Breast epithelium (tissue), 4 donors: ENCODE measurements around the gene BCL2. TPM values are rescaled to one million over a fixed set of nuclear protein-coding genes. Genes with fewer than 3 reads are reported as not detected.

Source experiments
- DNase-seq, 2 donors: peaks; one replicate each; pipeline ENCODE4 v3.0.0-alpha.2; 2019; ENCODE audit warnings: low spot score in 2 of 2
- H3K27ac ChIP-seq, 2 donors: fragments of 200-600 bp; sonication (generic) in 1 of 2; one replicate each; pipeline ENCODE4 v1.5.1; 2016 to 2019; ENCODE audit warnings: mild to moderate bottlenecking in 1 of 2
- H3K27me3 ChIP-seq, 2 donors: fragments of 200-600 bp; sonication (generic) in 1 of 2; one replicate each; pipeline versions ENCODE4 v1.5.1 to v1.6.0; 2017 to 2019; ENCODE audit warnings: control low read depth in 1 of 2, mild to moderate bottlenecking in 1 of 2
- H3K36me3 ChIP-seq: fragments of 200-600 bp; one replicate; pipeline ENCODE4 v1.5.1; 2019
- H3K4me1 ChIP-seq, 2 donors: fragments of 200-600 bp; sonication (generic); one replicate each; pipeline ENCODE4 v1.5.1; 2016 to 2019; ENCODE audit warnings: control low read depth in 1 of 2
- H3K4me3 ChIP-seq, 3 donors: fragments of 200-600 bp; sonication (generic); 1 replicate in 2 of 3; 2 replicates in 1 of 3; pipeline ENCODE4 v1.5.1; 2016 to 2019; ENCODE audit warnings: mild to moderate bottlenecking in 3 of 3, moderate library complexity in 2 of 3
- H3K9me3 ChIP-seq, 2 donors: fragments of 200-600 bp; sonication (generic) in 1 of 2; one replicate each; pipeline ENCODE4 v1.5.1; 2016 to 2019; ENCODE audit warnings: control low read depth in 1 of 2
- POLR2A ChIP-seq: fragments of 450-650 bp; IDR thresholded peaks from one replicate; pipeline ENCODE4 v1.6.1; 2016; ENCODE audit warnings: antibody characterized with exemption, mild to moderate bottlenecking, moderate library complexity
- POLR2AphosphoS5 ChIP-seq, 3 donors: sonication (generic); formaldehyde crosslinking; IDR thresholded peaks; one replicate each; pipeline ENCODE4 v1.6.1; 2017; ENCODE audit warnings: antibody characterized with exemption in 3 of 3
- intact Hi-C: fragments of 100-400 bp; cut with DNase I; formaldehyde crosslinking; loops from one replicate; pipeline ENCODE4 v1.15.1; 2023; ENCODE audit warnings: low total_unique reads
- total RNA-seq, 3 donors: library from RNA; depleted of rRNA; stranded (reverse); fragments of >200 nt; gene quantifications; one replicate each; pipeline ENCODE4 v1.1.0, GENCODE V29; 2016
- TF ChIP-seq, protein P1 (sequence below), 3 donors: fragments of 450-650 bp; IDR thresholded peaks; one replicate each; pipeline ENCODE4 v1.5.1; 2016 to 2017; ENCODE audit warnings: antibody characterized with exemption in 3 of 3, mild to moderate bottlenecking in 3 of 3, moderate library complexity in 3 of 3

Gene BCL2
- total RNA-seq, 3 donors from 2014 or later = 41.3 to 82.5 (median 43.6) TPM

DNA sequence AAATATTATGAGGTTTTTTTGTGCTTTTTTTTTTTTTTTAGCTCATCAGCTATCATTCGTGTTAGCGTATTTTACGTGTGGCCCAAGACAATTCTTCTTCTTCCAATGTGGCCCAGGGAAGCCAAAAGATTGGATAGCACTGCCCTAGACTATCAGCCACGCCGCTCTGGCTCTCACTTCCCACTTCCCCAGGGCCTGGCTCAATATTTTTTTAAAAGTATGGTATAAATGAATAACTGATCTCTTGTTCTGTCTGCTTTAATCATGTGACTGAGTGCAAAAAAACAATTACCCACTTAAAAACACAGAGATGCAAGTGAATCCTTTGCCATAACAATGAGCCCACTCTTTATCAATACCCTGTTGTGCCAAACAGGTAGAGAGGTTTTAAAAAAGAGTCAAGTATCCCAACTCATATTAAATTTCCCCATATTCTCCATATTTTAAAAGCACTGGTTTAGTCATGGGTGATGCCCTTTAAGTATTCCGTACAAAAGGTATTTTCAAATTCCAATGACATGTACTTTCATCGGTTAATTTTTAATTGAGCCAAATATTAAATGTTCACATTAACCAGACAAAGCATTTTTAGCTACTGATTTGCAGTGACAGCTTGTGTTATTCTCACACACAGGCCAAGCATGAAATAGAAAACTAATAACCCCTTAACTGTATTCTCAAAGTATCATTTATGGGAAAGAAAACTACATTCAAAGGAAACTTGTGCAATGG lies 12.6 kb downstream of the BCL2 start:
- peaks cover 4 to 18% of the 10 kb centered on the region in 2 donors for H3K4me1 ChIP-seq

DNA sequence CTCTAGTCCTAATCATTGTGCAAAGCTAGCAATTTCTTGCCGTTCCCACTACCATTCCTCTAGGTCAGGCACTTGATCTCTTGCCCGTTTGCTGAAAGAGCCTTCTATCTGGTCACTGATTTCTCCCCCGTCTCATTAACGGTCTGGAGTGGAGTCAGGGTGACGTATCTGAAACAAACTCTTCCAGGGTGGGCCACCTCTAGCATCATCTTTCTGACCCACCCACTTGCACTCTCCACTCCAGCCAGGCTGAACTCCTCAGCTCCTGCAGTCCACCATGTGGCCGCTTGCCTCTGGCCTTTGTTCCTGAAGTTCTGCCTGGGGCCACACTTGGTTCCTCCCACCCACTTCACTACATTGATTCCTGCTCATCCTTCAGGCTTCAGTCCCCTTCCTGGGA lies 13.3 kb downstream of the BCL2 start:
- H3K27ac ChIP-seq = peak overlapping the region; percentile 62 to 68
- no peaks in the 10 kb centered on the region for H3K36me3 ChIP-seq
- H3K27me3 ChIP-seq = no peaks in the 10 kb centered on the region
- DNase-seq = no peak
- peaks cover 4 to 18% of the 10 kb centered on the region in 2 donors for H3K4me1 ChIP-seq
- intact Hi-C loops = no loop called here
- TF ChIP-seq POLR2A = no peak
- no peak for TF ChIP-seq POLR2AphosphoS5 (IDR thresholded peaks at IDR 0.05)
- TF ChIP-seq, protein P1, sequence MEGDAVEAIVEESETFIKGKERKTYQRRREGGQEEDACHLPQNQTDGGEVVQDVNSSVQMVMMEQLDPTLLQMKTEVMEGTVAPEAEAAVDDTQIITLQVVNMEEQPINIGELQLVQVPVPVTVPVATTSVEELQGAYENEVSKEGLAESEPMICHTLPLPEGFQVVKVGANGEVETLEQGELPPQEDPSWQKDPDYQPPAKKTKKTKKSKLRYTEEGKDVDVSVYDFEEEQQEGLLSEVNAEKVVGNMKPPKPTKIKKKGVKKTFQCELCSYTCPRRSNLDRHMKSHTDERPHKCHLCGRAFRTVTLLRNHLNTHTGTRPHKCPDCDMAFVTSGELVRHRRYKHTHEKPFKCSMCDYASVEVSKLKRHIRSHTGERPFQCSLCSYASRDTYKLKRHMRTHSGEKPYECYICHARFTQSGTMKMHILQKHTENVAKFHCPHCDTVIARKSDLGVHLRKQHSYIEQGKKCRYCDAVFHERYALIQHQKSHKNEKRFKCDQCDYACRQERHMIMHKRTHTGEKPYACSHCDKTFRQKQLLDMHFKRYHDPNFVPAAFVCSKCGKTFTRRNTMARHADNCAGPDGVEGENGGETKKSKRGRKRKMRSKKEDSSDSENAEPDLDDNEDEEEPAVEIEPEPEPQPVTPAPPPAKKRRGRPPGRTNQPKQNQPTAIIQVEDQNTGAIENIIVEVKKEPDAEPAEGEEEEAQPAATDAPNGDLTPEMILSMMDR (IDR thresholded peaks at IDR 0.05) = no peak
- peak overlapping the region in 1 of 3 donors; percentile 12 for H3K4me3 ChIP-seq
- no peaks in the 10 kb centered on the region for H3K9me3 ChIP-seq

More for the DNA sequence above, 12.6 kb downstream of the BCL2 start:
- peak overlapping the region; percentile 63 to 76 for H3K27ac ChIP-seq
- TF ChIP-seq, protein P1 (IDR thresholded peaks at IDR 0.05) = no peak
- TF ChIP-seq POLR2A (no peak), POLR2AphosphoS5 (IDR thresholded peaks at IDR 0.05) (no peak)
- H3K4me3 ChIP-seq = peak overlapping the region in 1 of 3 donors; percentile 3
- H3K27me3 ChIP-seq = no peaks in the 10 kb centered on the region
- no peaks in the 10 kb centered on the region for H3K36me3 ChIP-seq
- no peak for DNase-seq
- intact Hi-C loops = no loop called here
- no peaks in the 10 kb centered on the region for H3K9me3 ChIP-seq

DNA sequence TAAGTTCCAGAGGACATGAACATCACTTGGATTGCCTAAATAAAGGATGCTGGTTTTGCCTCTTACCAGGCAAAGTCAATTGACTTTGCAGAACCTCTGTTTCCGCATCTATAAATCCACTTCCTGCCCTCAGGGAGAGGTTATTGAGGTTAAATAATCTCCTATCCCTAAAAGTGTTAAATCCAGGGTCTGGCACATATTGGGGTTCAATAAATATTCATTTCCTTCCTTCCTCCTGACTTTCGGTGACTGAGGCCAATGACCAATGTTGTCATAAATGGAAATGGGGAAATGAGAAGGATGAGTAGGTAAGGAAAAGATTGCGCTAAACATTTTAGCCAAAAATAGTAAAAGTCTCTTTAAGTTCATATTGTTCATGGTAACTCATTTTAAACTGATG lies 16.0 kb downstream of the BCL2 start:
- peaks cover 4 to 18% of the 10 kb centered on the region in 2 donors for H3K4me1 ChIP-seq
- H3K27ac ChIP-seq = peak overlapping the region; percentile 41 to 85
- H3K27me3 ChIP-seq = no peaks in the 10 kb centered on the region
- intact Hi-C loops = no loop called here
- no peaks in the 10 kb centered on the region for H3K36me3 ChIP-seq
- DNase-seq = no peak
- no peak overlapping the region for H3K4me3 ChIP-seq
- H3K9me3 ChIP-seq = no peaks in the 10 kb centered on the region
- TF ChIP-seq POLR2AphosphoS5 (IDR thresholded peaks at IDR 0.05) (no peak), POLR2A (no peak)
- TF ChIP-seq, protein P1 (IDR thresholded peaks at IDR 0.05) = no peak

DNA sequence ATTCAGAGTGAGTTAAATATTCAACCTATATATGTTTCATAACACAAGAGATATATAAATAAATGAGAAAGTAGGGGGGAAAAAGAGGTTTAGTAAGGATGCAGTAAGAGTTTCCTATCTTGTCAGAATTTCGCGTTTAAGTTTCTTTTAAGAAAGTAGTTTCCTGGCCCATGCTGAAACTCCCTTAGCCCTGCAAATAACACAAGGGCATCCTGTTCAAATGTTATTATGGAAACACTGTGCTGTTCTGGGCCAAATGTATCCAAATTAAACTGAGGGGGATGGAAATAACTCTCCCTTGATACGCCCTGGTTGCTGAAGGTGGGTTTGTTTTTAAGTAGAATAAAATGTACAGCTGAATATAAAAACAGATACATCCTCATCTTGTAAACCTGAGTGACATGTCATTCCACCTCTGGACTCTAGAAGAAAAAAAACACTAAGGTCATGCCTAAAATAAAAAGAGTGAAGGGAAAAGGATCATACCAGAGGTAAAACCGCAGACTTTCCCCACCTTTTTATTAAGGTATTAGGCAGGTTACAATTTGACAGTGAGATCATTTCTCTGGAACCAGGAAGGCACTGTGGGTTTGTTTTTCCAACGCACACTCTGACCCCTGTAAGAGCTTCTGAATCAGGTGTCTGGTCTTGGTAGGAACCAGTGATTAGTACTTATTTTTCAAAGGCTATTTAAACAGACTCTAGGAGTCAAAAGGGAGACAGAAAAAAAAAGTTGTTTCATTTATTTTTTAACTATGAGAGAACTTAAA lies 16.7 kb downstream of the BCL2 start:
- Histone ChIP-seq H3K4me1 (peaks cover 9 to 17% of the 10 kb centered on the region in 2 donors), H3K27me3 (no peaks in the 10 kb centered on the region), H3K36me3 (no peaks in the 10 kb centered on the region), H3K4me3 (no peak overlapping the region), H3K27ac (peak overlapping the region; percentile 71 to 85), H3K9me3 (no peaks in the 10 kb centered on the region)
- DNase-seq = no peak
- TF ChIP-seq POLR2A (no peak), POLR2AphosphoS5 (IDR thresholded peaks at IDR 0.05) (no peak)
- TF ChIP-seq, protein P1 (IDR thresholded peaks at IDR 0.05) = peak in 1 of 3 donors; percentile 11
- intact Hi-C loops = no loop called here

DNA sequence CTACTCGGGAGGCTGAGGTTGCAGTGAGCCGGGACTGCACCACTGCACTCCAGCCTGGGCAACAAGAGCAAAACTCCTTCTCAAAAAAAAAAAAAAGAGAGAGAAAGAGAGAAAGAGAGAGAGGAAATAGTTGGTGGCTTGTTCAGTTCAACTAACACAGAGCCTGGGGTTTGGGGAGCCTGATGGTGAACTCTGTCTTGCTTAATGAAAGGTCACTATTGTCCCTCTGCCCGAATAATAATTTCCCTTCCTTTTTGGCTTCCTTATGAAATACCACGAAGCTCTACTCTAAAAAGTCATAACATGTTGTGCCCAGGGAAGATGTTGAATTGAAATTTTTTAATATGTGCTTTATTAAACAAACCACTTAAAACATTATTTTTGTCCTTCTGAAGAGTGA lies 17.3 kb downstream of the BCL2 start:
- TF ChIP-seq, protein P1 (IDR thresholded peaks at IDR 0.05) = no peak
- peak in 1 of 3 donors; percentile 8 for TF ChIP-seq POLR2AphosphoS5 (IDR thresholded peaks at IDR 0.05)
- Histone ChIP-seq H3K27ac (peak overlapping the region; percentile 71 to 85), H3K9me3 (no peaks in the 10 kb centered on the region), H3K27me3 (no peaks in the 10 kb centered on the region), H3K36me3 (no peaks in the 10 kb centered on the region), H3K4me1 (peaks cover 9 to 12% of the 10 kb centered on the region in 2 donors), H3K4me3 (peak overlapping the region in 1 of 3 donors; percentile 7)
- intact Hi-C loops = no loop called here
- no peak for DNase-seq
